ENCODE measurements around the gene ZNF223.

Gene ZNF223

GRCh38 chr19:44071824-44072542 is 20.1 kb downstream of the ZNF223 start, which contains the start of gene ZNF284:
ZNF284 (plus strand) TSS chr19:44072159; CDS start chr19:44076390, 4,231 bp downstream.
- no peak for TF ChIP-seq CTCF (IDR thresholded peaks at IDR 0.05; ENCODE audit: low read length, missing control alignments)
- DNase-seq (ENCODE audit: low read depth) = peak; percentile 92
- H3K4me3 ChIP-seq (replicated peaks; ENCODE audit: low read depth, low read length) = peak within 1 kb of the TSS; percentile 79

- no peak for TF ChIP-seq CTCF (IDR thresholded peaks at IDR 0.05; ENCODE audit: low read length, missing control alignments)
- DNase-seq (ENCODE audit: low read depth) = peak; percentile 7
- peak overlapping the region; percentile 79 for H3K4me3 ChIP-seq (replicated peaks; ENCODE audit: low read depth, low read length)
These were observed 20.9 kb downstream of the ZNF223 start for GRCh38 chr19:44072543-44073401.

- DNase-seq (ENCODE audit: low read depth) = no peak
- H3K4me3 ChIP-seq (replicated peaks; ENCODE audit: low read depth, low read length) = no peak overlapping the region
- no peak for TF ChIP-seq CTCF (IDR thresholded peaks at IDR 0.05; ENCODE audit: low read length, missing control alignments)
These were observed 24.5 kb downstream of the ZNF223 start for GRCh38 chr19:44076325-44076724.

- no peak overlapping the region for H3K4me3 ChIP-seq (replicated peaks; ENCODE audit: low read depth, low read length)
- no peak for DNase-seq (ENCODE audit: low read depth)
- no peak for TF ChIP-seq CTCF (IDR thresholded peaks at IDR 0.05; ENCODE audit: low read length, missing control alignments)
These were observed 40.3 kb downstream of the ZNF223 start for GRCh38 chr19:44092108-44092507.

- peak within 1 kb of the TSS; percentile 98 for H3K4me3 ChIP-seq (replicated peaks; ENCODE audit: low read depth, low read length)
These were observed 42.3 kb downstream of the ZNF223 start, which contains the start of gene ZNF224 for GRCh38 chr19:44093931-44094765. ZNF224 (plus strand) TSS chr19:44094361; CDS start chr19:44097874, 3,513 bp downstream.

More at GRCh38 chr19:44093931-44094765, 42.3 kb downstream of the ZNF223 start, which contains the start of gene ZNF224:
- peak; percentile 94 for DNase-seq (ENCODE audit: low read depth)
- TF ChIP-seq CTCF (IDR thresholded peaks at IDR 0.05; ENCODE audit: low read length, missing control alignments) = no peak

All from fibroblast of pulmonary artery (primary cell).